NCI-H2227 (cell line): ENCODE measurements around the gene TFIP11.
"Not testable (repeated sequence)": the region's sequence is repeated elsewhere in the genome, so short reads cannot be mapped to it uniquely, and the experiment has no call there.

Source experiments
- DNase-seq: peaks from one replicate; lab custom pipeline; 2025; ENCODE audit not compliant: unreplicated experiment; lab: John Stamatoyannopoulos, UW

Gene TFIP11

DNA sequence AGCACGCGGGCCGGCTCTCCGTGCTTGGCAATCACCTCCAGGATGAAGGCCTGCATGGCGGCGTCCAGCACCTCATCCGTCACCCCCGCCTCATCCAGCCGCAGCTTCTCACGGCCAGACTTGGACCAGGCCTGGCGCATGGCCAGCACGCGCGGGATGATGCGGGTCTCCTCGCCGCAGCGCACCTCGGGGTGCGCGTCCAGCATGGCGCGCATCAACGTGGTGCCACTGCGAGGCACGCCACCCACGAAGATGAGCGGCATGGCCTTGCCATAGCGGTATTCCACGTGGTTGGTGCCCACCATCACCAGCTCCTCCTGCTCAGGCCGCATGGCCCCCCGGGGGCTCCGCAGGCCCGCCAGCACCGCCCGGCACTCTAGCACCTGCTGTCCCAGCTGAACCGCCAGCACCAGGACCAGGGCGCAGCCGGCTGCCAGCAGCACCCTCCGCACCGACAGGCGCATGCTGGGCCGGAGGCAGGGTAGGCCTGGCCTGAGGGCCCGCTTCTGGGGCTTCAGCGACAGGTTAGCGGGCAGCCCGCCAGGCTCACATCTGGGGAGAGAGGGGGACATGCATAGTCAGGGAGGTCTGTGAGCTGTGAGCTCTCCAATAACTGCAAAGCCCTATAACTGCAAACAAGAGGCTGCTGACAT, 29.0 kb upstream of the TFIP11 start:
- no peak for DNase-seq

DNA sequence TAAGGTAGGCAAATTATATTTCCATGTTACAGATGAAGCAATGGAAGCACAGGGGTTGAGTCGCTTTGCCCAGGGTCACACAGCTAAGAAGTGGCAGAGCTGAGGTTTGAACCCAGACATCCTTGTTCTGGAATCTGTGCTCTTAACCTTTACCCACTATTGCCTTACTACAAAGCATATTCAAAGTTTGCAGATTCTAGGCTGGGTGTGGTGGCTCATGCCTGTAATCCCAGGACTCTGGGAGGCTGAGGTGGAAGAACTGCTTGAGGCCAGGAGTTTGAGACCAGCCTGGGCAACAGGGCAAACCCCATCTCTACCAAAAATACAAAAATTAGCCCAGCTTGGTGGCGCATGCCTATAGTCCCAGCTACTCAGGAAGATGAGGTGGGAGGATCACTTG, 27.8 kb upstream of the TFIP11 start:
- no peak for DNase-seq

- DNase-seq: no peak
These were observed 24.5 kb upstream of the TFIP11 start for GRCh38 chr22:26536762-26537134.

GRCh38 chr22:26536056-26536761, 23.9 kb upstream of the TFIP11 start:
- DNase-seq: no peak

DNA sequence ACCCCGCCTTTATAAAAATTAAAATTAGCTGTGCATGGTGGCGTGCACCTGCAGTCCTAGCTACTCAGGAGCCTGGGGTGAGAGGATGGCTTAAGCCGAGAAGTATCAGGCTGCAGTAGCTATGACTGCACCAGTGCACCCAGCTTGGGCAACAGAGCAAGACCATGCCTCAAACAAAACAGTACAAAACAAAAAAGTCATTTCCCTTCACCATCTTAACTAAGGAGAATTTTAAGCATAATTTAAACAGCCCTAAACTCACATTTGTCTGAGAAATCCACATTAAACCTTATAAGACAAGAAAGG, 23.3 kb upstream of the TFIP11 start:
- no peak for DNase-seq

DNA sequence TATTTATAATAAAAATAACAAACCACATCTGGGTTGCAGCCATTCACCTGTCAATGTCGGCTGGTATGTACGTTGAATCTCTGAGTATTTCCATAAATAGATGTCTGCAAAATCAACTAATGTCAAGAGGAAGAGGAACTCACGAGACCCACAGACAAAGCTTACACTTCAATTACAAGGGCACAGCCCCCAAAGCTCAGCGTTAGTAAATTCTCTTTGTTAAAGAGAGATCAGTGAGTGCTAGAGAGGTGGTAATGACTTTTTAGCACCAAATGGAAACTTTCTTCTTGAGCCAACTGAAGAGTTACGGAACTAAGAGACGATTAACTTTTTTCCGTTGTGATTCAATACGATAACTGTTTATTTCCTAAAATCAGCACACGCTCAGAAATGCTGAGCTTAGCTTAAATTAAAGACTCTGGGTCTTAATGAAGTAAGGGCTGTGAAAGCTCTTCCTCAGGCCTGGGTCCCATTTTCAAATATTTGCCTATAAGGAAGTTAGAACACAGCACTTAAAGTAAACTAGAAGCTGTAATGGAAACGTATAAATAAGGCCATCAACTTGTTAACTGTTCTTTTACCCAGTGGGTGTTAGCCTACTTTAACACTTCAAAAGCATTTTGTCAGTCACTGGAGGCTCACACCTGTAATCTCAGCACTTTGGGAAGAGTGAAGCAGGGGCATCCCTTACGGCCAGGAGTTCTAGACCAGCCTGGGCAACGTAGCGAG, 22.8 kb upstream of the TFIP11 start:
- DNase-seq: no peak

DNA sequence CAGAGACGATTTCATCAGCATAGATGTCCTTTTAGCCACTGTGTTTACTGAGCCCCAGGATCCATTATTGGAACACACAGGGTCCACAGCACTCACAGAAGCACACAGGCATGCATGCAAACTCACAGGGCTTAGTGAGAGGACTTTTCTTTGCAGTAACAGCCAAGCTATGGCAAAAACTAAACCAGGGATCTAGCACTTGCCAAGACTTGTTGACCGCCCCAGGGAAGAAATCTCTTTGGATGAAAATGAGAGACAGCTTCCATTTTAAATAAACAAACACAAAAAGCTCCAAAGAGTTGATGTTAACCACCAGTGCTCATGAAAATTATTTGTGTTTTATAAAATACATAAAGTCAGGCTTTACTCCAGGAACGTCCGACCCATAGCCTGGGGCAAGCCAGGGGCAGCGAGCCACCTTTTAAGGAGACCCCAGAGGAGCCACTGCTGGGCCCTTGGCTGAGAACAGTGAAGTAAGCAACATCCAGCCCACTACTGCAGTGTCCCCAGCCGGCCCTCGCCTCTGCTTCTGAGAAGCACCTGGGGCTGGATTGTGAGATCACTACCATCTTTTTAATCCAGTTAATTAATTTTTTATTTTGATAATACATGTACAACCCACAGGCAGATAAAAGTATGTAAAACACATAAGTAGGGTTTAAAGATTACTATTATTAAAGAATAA, 22.0 kb upstream of the TFIP11 start:
- DNase-seq: no peak

DNA sequence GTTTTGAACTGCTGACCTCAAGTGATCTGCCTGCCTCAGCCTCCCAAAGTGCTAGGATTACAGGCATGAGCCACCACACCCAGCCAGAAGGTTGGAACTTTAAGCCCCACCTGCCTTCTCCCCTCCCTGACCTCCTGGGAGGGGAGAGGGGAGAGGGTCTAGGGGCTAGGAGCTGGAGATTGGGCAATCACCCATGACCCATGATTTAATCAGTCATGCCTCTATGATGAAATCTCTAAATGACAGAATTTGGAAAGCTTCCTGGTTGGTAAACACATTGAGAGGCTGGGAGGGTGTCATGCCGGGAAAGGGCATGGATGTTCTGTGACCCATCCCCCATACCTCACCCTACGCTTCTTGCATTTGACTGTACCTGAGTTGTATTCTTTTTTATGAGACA, 17.1 kb upstream of the TFIP11 start:
- DNase-seq: no peak

- not testable (repeated sequence) for DNase-seq
These were observed 16.2 kb upstream of the TFIP11 start for GRCh38 chr22:26528518-26528917.

GRCh38 chr22:26527574-26528465, 15.5 kb upstream of the TFIP11 start:
- peak; percentile 9 for DNase-seq

DNA sequence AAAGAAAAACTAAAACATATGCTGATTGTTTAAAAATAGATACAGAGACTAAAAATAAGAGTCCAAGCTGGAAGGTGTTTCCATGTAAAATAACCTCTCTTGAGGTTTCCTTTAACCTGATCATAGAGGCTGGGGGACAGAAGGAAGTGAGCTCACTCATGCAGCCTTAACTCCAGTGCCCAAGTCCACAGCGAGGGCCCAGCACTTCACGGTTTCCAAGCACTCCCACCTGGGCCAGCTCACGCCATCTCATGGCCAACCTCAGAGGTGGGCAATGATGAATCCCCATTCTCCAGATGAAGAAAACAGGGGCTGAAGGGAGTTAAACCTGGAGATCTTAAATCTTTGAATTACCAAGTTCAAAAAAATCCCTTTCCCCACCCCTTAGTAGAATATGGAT, 14.9 kb upstream of the TFIP11 start:
- no peak for DNase-seq

- no peak for DNase-seq
These were observed 13.8 kb upstream of the TFIP11 start for GRCh38 chr22:26525946-26526564.

DNA sequence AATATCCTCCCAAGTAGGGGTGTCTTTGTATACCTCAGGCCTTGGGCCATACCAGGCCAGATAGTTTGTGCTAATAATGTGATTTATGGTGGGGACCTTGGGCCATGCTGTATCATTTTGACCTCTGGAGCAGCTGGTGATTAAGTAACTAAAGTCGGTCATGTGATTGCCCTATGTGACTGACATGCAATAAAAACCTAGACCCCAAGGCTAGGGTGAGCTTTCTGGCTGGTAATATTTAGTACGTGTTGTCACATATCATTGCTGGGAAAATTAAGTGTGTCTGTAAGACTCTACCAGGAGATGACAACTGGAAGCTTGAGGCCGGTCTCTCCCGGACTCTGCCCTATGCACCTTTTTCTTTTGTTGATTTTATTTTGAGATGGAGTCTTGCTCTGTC, 12.6 kb upstream of the TFIP11 start:
- no peak for DNase-seq

GRCh38 chr22:26522592-26522991, 10.3 kb upstream of the TFIP11 start:
- no peak for DNase-seq

DNA sequence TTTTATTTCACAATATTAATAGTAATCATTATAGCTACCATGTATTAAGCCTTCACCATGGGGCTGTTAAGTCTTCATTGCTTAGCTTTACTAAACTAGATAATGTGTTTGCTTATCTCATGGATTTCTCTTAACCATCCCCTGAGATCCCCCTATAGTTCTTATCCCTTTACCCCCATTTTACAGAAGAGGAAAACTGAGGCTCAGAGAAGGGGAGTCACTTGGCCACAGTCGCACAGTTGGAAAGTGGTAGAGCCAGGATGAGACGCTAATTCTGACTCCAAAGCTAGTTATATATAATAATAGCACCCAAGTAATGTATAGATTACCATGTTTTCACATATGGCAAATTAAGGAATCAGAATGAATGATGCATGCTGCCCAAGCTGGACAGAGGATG, 9.7 kb upstream of the TFIP11 start:
- DNase-seq: no peak

- no peak for DNase-seq
These were observed 5.2 kb upstream of the TFIP11 start for GRCh38 chr22:26517429-26517828.

DNA sequence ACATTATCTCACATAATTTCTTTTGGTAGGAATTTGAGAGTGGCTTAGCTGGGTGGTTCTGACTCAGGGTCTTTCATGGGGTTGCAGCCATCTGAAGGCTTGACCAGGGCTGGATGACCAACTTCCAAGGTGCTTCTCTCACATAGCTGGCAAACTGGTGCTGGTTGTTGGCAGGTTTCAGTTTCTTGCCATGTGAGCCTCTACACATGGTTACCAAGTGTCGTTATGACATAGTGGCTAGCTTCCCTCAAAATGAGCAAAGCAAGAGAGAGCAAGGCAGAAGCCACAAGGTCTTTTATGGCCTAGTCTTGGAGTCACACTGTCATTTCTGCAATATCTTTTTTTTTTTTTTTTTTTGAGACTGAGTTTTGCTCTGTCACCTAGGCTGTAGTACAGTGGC, 4.2 kb upstream of the TFIP11 start:
- DNase-seq: no peak

- no peak for DNase-seq
These were observed 3.7 kb upstream of the TFIP11 start for GRCh38 chr22:26515931-26516330.

- no peak for DNase-seq
These were observed 2.3 kb upstream of the TFIP11 start for GRCh38 chr22:26514419-26515161.

- no peak for DNase-seq
These were observed 1.6 kb upstream of the TFIP11 start for GRCh38 chr22:26513838-26514237.
